GM18502 (cell line): ENCODE measurements around the gene BLACAT1.
"Not testable (repeated sequence)": the region's sequence is repeated elsewhere in the genome, so short reads cannot be mapped to it uniquely, and the experiment has no call there.

Source experiments
- ATAC-seq: cut with Tn5 transposase; IDR thresholded peaks from one replicate; pipeline ENCODE4 v1.9.1; 2021; ENCODE audit warnings: mild to moderate bottlenecking; ENCODE audit not compliant: unreplicated experiment, poor library complexity

Gene BLACAT1

DNA sequence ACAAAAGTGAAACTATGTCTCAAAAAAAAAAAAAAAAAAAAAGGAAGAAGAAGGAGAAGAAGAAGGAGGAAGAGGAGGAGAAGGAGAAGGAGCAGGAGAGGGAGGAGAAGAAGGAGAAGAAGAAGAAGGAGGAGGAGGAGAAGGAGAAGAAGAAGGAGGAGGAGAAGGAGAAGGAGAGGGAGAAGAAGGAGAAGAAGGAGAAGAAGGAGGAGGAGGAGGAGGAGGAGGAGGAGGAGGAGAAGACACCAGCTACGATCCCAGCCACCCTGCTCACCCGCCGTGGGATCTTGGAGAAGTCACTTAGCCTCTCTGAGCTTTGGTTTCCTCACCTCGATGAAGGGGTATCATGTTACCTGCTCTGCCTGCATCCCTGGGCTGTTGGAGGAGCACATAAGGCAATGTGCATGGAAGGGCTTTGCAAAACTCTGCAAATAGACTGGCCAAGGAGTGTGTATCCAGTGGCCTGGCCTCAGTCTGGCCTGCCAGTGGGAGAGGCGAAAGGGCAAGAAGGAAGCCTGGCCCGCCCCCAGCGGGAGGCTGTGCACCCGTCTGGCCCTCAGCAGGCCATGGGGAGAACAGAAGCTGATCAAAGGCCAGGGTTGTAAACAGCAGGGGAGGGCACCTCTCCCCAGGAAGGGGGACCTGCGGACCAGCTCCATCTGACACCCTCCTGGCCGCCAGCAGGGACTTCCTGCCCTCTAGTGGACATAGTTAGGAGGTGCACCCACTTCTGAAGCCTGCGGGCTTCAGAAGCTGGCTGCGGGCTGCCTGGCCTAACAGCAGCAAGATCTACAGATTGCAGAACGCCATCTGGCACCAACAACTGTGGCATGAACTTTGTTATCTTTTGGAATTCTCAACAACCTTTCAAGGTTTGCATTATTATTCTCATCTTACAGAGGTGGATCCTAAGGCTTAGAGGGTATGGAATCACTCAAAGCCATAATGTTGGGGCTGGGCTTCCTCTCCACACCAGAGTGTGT, 29.4 kb upstream of the BLACAT1 start:
- peak; percentile 53 for ATAC-seq

DNA sequence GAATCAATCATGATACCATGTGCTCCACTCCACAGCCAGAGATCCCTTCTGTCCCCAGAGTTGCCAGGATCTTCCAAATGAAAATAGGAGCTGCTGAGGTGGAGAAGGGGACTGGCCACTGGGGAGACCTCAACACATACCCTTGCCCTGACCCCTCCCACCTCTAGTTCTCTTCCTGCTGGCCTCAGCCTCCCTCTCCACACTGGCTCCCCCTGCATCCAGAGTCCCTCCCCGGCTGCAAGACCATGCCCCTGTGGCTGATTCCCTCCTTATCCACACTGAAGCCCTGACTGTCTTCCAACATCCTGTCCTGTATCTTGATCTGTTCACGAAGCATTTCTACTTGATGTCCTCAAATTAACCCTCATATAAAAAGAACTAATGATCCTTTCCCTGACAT, 27.5 kb upstream of the BLACAT1 start:
- no peak for ATAC-seq

DNA sequence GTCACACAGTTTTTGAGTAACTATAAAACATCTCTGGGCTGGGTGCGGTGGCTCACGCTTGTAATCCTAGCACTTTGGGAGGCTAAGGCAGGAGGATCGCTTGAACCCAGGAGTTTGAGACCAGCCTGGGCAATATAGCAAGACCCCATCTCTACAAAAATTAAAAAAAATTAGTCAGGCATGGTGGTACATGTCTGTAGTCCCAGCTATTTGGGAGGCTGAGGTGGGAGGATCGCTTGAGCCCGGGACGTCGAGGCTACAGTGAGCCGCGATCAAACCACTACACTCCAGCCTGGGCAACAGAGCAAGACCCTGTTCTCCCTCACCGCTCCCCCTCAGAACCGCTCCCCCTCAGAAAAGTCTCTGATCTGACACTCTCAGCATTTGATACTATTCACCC, 26.7 kb upstream of the BLACAT1 start:
- ATAC-seq = not testable (repeated sequence)

DNA sequence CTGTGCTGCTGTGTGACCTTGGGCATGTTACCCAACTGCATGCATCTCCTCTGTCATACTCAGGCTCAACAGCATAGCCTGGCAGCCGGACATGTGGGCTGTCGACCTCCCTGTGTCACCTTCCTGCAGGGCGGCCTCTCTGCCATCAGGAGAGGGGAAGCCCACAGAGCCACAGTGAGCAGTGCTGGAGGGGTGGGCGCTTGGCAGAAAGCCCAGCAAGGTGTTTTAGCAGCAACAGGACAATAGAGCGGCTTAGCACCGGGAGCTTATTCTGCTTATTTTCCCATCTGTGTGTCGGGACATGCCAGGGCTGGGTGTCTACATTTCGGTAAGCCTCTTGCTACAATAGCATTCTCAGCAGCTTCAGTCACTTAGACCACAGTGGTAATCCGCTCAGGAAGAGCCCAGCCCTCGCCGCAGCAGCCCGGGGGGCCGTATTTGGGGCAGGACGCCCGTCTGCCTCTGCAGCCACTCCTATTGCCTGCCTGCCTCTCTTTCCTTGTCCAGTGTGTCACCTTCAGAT, 25.8 kb upstream of the BLACAT1 start:
- ATAC-seq = no peak

DNA sequence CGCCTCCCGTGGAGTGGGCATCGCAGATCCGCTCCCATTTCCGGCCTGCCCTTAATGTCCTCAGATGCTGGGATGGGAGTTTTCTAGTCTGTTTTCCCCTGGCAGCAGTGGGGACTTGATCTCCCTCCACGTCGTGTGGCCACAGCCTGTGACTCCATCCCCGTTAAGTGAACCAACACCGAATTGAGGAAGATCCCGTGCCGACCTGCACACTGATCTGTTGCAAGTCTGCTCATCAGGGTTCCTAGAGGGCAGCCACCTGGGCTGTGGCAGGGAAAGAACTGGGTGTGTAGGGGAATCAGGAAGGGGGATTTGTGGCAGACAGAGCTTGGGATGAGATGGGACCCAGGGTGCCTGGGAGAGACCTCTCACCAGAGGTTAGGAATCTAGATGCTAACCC, 25.4 kb upstream of the BLACAT1 start:
- no peak for ATAC-seq

DNA sequence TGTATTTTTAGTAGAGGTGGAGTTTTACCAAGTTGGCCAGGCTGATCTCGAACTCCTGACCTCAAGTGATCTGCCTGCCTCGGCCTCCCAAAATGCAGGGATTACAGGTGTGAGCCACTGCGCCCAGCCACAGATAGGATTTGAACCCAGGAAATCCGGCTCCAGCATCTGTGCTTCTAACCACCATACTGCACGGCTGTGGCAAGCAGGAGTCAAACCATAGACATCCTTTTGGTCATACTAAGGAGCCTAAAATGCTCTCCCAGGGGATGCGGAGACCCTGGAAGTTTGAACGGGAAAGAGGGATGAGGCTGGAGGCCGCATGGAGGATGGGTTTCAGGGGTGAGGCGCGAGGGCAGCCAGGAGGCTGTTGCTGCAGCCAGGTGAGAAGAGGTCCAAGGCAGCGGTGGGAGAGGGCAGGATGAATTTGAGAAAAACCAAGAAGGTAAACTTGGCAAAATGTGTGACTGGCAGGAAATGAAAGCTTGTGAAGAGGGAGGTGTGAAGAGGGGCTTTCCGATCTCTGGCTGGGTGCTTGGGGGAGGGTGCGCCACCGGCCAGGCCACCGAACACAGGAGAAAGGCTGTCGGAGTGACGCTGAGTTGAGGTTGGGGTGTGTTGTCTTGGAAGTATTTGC, 24.6 kb upstream of the BLACAT1 start:
- no peak for ATAC-seq

DNA sequence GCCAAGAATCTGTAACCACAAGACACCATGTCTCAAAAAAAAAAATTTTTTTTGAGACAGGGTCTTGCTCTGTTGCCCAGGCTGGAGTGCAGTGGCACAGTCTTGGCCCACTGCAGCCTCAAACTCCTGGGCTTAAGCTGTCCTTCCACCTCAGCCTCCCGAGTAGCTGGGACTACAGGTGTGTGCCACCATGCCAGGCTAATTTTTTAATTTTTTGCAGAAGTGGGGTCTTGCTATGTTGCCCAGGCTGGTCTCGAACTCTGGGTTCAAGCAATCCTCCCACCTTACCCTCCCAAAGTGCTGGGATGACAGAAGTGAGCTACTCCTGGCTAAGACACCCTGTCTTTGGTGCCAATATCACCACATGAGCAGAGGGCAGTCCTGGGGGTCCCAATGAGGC, 23.1 kb upstream of the BLACAT1 start:
- ATAC-seq = not testable (repeated sequence)

DNA sequence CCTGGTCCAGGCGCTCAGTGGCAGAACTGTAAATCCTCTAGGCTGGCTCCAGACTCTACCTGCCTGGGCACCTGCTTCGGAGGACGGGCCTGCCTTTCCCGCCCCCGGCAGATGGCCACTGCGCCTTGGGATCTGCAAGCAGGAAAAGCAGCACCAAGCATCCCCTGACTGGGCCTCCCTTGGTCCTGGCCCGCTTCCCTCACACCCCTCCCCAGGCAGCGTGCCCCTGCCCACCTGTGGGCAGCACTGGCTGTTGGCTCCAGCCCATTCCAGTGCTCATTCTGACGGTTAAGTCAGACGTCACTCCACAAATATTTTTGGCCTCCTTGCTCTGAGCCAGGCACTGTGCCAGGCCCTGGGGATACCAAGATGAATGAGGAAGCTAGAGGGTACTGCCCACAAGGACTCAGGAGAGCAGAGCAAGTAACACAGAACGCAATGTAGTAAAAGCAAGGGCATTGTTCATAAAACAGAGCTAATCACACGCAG, 22.0 kb upstream of the BLACAT1 start:
- ATAC-seq = no peak

DNA sequence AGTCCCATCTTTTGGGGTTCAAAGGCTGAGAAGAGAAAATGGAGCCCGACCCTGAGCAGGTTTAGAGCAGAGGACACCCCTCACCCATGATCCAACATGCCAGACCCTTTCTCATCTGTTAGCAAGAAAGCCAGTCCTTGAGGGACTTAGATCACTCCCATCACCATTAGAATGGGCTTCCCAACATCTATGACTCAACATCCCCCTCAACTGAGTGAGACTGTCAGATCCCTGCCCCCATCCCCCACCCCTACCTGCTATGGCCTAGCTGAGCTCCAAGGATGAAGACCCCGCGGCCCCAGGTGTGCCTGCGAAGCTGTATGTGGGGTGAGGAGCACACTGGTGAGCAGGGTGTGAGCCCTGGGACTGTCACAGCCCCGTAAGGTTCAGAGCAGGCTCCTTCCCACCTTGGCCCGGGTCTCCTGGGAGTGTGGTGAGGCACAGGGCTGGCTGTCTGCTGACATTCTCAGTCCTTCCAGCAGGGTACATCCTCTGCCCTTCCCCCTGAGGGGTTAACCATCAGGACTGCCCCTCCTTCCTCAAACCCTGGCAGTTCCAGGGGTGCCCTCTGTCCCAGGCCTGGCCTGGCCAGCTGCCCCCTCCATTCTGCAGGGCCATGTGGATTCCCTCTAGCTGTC, 21.4 kb upstream of the BLACAT1 start:
- no peak for ATAC-seq

DNA sequence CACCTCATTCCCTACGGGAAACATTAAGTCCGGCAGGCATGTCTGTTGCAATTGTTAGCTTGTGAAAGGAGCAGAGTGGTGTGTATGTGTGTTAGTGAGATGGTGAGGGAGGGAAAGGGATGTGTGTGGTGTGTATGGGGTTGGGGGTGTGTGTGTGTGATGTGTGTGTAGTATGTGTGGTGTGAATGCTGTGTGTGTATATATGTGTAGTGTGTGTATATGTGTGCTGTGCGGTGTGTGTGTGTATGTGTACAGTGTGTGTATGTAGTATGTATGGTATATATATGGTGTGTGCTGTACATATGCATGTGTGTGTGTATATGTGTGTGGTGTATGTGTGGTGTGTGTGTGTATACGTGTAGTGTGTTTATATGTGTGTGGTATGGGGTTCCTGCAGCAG, 20.8 kb upstream of the BLACAT1 start:
- no peak for ATAC-seq

DNA sequence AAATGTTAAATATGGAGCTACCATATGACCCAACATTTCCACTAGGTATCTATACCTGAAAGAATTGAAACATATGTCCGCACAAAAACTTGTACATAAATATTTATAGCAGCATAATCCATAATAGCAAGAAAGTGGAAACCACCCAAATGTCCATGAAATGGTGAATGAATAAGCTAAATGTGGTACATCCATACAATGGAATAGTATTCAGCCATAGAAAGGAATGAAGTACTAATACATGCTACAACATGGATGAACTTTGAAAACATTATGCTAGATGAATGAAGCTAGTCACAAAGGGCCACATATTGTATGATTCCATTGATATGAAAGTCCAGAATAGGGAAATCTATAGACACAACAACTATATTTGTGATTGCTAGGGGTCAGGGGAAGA, 20.0 kb upstream of the BLACAT1 start:
- ATAC-seq = no peak

DNA sequence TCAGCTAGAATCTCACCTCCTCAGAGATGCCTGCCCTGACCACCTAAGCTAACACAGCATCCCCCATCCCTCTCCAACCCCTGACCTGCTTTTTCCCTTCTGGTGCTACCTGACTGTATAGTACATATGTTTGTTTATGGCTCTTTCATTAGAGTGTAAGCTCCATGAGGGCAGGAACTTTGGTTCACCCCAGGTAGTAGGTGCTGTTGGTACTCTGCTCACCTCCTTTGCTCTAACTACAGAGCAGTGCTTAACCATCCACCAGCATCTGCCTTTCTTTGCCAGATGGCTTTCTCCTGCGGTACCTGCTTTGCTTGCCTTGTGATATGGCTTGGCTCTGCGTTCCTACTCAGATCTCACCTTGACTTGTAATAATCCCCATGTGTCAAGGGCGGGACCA, 18.7 kb upstream of the BLACAT1 start:
- no peak for ATAC-seq

DNA sequence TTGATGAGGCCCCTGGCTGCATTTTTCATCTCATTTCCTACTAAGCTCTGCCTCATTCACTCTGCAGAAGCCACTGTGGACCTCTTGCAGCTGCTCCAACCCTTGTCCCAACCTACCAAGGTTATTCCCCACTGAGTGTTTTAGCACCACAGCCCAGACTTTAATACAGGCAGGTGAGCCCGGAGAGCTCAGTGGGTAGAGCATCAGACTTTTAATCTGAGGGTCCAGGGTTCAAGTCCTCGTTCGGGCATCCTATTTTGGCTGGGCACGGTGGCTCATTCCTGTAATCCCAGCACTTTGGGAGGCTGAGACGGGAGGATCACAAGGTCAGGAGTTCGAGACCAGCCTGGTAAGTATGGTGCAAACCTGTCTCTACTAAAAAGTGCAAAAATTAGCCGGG, 18.1 kb upstream of the BLACAT1 start:
- no peak for ATAC-seq

DNA sequence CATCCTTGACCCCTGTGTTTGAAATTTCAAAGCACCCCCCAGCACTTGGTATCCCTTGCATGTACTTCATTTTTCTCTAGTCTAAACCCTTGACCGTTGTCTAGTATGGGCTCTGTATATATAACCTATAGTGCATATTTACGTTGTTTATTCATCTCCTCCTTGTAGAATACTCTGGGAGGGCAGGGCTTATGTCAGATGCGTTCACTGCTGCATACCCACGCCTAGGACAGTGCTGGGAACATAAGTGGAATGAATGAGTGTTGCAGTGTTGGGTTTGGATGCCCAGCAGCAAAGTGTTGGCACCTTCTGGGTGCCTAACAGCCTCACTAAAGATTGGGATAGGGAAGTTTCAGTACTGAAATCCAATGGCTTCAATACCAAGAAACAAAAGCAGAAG, 17.6 kb upstream of the BLACAT1 start:
- ATAC-seq = no peak

DNA sequence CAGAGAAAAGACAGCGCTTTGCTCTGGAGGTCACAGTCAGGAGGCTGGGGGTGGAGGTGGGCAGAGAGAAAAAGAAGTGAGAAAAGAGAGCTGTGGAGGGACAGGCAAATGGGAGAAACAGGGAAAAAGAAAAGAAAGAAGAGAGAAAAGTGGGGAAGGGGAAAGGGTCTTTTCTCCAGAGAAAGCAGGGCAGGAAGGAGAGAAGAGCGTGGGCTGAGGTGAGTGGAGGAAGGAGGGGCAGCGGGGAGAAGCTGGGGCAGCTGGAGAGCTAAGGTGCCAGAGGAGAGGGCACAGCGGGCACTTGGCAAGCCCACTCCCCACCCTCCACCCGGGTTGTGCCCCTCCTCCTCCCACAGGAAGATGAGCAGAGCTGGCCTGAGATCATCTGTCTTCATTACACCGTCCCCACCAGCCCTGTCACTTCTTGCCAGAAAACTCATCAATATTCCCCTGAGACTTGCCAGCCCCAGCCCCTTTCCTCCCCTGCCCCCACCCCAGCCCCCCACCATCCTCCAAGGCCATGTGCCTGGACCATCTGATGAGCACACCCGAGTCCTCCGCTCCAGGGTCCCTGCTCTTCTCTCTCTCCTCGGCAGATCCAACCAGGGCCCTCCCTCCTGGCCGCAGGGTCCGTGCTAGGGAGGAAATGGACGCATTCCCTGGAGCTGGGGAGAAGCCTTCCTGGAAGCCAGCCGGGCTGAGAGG, 17.0 kb upstream of the BLACAT1 start:
- no peak for ATAC-seq

DNA sequence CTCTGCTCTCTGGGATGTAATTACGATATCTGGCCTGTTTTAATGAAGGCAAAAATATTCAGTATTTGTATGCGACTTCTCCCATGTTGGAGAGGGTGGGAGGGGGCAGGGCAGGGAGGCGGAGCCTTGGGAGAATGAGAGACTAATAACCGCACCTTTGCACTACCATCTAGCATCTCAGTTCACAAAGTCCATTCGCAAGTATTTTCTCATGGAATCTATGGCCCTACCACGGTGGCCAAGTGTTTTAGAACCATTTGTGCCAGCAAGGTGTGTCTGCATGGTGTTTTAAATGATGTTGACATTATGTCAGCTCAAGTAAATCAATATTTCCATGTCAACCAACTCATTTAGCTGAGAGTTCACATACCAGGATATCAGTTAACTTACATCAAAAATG, 14.3 kb upstream of the BLACAT1 start:
- ATAC-seq = no peak

DNA sequence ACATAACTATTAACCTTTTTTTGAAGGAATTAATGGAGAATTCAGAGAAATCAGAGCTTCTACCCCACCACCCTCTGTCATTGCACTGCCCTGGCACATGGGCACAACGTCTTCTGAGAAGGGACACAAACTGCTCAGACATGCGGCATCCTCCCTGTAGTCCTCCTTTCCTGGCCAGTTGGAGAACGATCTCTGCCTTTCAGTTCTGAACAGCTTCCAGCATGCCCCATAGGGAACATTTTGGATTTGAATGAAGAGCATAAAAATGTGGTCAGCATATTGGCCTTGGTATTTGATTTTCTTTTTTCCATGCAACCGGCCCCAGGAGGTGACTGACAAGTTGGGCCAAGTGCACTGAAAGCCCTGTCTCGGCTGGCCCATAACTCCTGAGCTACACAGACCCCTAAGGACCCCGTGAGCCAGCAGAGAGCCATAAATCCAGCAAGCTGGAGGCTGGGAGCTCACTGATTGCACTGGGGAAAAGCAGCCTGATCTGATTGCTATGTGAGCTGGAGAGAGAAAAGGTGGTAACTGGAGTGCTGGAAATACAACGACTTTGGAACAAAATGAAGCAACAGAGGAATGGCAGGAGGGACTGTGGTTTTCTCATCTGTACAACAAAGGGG, 10.9 kb upstream of the BLACAT1 start:
- no peak for ATAC-seq

DNA sequence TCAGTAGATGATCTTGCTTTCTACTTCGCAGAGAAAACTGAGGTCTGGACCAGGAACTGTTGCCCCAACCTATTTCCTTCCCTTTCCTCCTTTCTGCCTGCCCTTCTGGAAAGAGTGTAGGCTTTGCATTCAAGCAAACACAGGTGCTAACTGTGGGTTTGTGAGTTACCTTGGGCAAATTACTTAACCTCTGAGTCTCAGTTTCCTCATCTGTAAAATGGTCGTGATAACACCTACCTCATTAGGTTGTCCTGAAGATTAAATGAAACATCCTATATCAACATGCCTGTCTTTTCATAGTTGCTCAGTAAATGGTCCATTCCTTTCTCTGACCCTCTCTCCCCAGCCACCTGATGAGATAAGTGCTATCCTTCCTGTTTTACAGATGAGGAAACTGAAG, 9.5 kb upstream of the BLACAT1 start:
- ATAC-seq = no peak

DNA sequence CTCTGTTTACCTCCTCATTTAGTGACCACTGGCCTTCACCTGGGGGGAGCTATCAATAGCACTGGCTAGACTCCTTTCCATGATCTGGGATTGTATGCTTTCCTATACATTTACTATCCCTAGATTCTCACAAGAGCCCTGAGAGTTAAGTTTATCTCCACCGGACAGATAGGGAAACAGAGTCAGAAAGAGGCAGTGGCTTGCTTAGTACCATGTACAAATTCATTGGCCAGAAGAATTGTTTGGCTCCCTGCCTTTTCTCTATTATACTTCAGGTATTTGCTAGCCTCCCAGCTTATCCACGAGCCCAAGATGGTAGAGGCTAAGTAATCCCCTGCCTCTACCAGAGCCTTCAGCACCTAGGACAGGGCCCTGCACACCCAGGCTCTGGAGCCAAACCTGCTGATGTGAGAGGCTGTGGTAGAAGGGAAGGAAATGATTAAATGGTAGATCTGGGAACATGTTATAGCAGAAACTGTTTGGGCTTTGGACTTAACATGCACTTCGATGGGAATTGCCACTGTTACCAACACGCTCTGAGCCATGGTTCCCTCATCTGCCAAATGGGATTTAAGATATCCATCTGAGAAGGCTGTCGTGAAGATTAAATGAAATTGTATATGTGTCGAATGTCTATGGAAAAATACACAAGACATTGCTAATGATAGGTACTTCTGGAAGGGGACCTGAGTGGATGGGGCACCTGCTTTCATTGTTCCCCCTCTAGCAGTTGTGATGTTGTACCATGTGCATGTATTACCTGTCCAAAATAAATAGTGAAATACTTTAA, 3.1 kb upstream of the BLACAT1 start:
- ATAC-seq = no peak
